Measurements from ENCODE around the gene NELL1.

GRCh38 chr11:21505070-21505469 lies 835.7 kb downstream of the NELL1 start:
- TF ChIP-seq CTCF (IDR thresholded peaks at IDR 0.05) = no peak
- no peak for TF ChIP-seq POLR2A (IDR thresholded peaks at IDR 0.05)

Data from adrenal gland (tissue), 5 donors.